AG04450 (cell line): Measurements from ENCODE around the gene CLDN20. TPM values are rescaled to one million over a fixed set of nuclear protein-coding genes. Genes with fewer than 3 reads are reported as not detected.

Experiments
- CTCF ChIA-PET: fragments of 300-600, 350-600 bp; formaldehyde crosslinking; extraction: SDS; loops from one replicate; lab custom pipeline; 2022; ENCODE audit warnings: antibody characterized with exemption, inconsistent platforms; lab: Charles Lee
- POLR2A ChIA-PET: fragments of 350-600 bp; formaldehyde crosslinking; extraction: SDS; loops from one replicate; lab custom pipeline; 2021; ENCODE audit warnings: antibody characterized with exemption, inconsistent platforms; lab: Yijun Ruan, JAX
- DNase-seq: peaks from one replicate; pipeline ENCODE4 v3.0.0-alpha.2; 2011; ENCODE audit warnings: low read depth, low spot score
- H3K27ac ChIP-seq: one replicate; pipeline ENCODE4 v1.5.1; 2012; ENCODE audit warnings: low read depth, low read length, control low read depth
- H3K27me3 ChIP-seq: one replicate; pipeline ENCODE4 v1.6.0; 2012; ENCODE audit warnings: low read length; ENCODE audit not compliant: control insufficient read depth, insufficient read depth
- H3K4me3 ChIP-seq: 2 replicates; pipeline ENCODE4 v1.5.1; 2011; ENCODE audit warnings: mild to moderate bottlenecking, low read depth, low read length, control low read depth
- H3K9me3 ChIP-seq: 2 replicates; pipeline ENCODE4 v1.5.1; 2012; ENCODE audit warnings: low read length; ENCODE audit not compliant: control insufficient read depth, insufficient read depth
- CTCF ChIP-seq: IDR thresholded peaks from 2 replicates; pipeline ENCODE4 v1.5.1; 2011; ENCODE audit warnings: low read depth, low read length, control low read depth, inconsistent platforms
- polyA plus RNA-seq: library from polyadenylated mRNA; depleted of rRNA; stranded (reverse); fragments of >200 nt; gene quantifications from 2 replicates; pipeline ENCODE4 v1.2.3, GENCODE V29; 2011

Gene CLDN20
- polyA plus RNA-seq, 1 experiment: not detected

- Histone ChIP-seq H3K9me3 (no peaks in the 10 kb centered on the region), H3K27ac (no peak overlapping the region), H3K27me3 (no peaks in the 10 kb centered on the region), H3K4me3 (no peak overlapping the region)
- no peak for TF ChIP-seq CTCF
- ChIA-PET CTCF (no interaction called here), POLR2A (no interaction called here)
- DNase-seq: no peak
These were observed 43.9 kb upstream of the CLDN20 start for GRCh38 chr6:155219858-155220301.

DNA sequence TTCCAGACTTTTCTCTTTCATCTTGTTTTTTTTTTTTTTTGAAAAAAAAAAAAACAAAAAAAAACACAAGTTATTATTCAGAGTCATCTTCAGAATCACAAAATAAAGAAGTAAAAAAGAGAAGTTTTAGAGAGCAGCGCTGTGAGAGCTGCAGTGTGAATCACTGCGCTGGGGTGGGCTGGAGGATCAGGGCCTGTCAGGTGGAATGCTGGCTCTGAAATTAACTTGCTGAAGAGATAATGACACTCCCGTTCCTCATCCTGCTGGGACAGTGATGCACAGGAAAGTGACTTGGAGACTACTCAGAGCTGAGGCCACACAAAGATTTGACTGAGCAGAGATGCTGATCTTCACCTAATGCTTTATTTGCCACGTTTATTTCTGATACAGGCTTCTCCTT is 42.7 kb upstream of the CLDN20 start:
- TF ChIP-seq CTCF: no peak
- Histone ChIP-seq H3K9me3 (no peaks in the 10 kb centered on the region), H3K27ac (no peak overlapping the region), H3K4me3 (no peak overlapping the region), H3K27me3 (no peaks in the 10 kb centered on the region)
- ChIA-PET CTCF (interaction anchor here (0.7 kb wide), 1 partner anchor 44 kb away, joined by 4 read pairs; no protein-coding TSS in a partner anchor), POLR2A (no interaction called here)
- DNase-seq: no peak

DNA sequence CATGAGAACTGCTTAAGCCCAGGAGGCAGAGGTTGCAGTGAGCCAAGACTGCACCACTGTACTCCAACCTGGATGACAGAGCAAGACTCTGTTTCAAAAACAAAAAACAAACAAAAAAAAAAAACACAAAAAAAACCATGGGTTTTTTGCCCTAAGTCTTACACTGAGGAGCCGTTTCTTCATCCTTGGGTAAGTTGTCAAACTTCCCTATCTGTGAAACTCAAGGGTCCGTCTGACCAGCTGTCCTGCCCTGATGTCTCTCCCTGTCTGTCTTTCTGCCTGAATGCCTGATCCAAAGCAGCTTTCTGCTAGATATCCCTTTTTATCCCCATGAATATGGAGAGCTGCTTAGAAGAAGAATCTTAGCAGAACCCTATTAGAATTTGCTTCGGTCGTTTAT is 41.3 kb upstream of the CLDN20 start:
- no peak for TF ChIP-seq CTCF
- Histone ChIP-seq H3K4me3 (no peak overlapping the region), H3K9me3 (no peaks in the 10 kb centered on the region), H3K27me3 (no peaks in the 10 kb centered on the region), H3K27ac (no peak overlapping the region)
- ChIA-PET CTCF (interaction anchor here (1.2 kb wide), 2 partner anchors 26 to 45 kb away, joined by 5 to 7 read pairs; no protein-coding TSS in a partner anchor), POLR2A (no interaction called here)
- DNase-seq: no peak

- Histone ChIP-seq H3K4me3 (no peak overlapping the region), H3K9me3 (no peaks in the 10 kb centered on the region; the same call in 1 of the 2 replicates), H3K27me3 (no peaks in the 10 kb centered on the region), H3K27ac (peak overlapping the region; percentile 70)
- CTCF ChIA-PET: interaction anchor here (0.6 to 1.2 kb wide), 2 partner anchors 24 to 356 kb away, joined by 3 to 7 read pairs; no protein-coding TSS in a partner anchor
- DNase-seq: peak; percentile 49
- POLR2A ChIA-PET: interaction anchor here (1.1 kb wide), 1 partner anchor 35 kb away, joined by 3 read pairs; no protein-coding TSS in a partner anchor
- TF ChIP-seq CTCF: no peak
These were observed 40.0 kb upstream of the CLDN20 start for GRCh38 chr6:155223646-155224451.

GRCh38 chr6:155224618-155225017 is 39.2 kb upstream of the CLDN20 start:
- no peaks in the 10 kb centered on the region for H3K27me3 ChIP-seq
- H3K9me3 ChIP-seq: no peaks in the 10 kb centered on the region; the same call in 1 of the 2 replicates
- DNase-seq: no peak
- H3K4me3 ChIP-seq: no peak overlapping the region
- H3K27ac ChIP-seq: peak overlapping the region; percentile 25
- TF ChIP-seq CTCF: no peak
- POLR2A ChIA-PET: interaction anchor here (1.1 kb wide), 1 partner anchor 36 kb away, joined by 3 read pairs; no protein-coding TSS in a partner anchor
- CTCF ChIA-PET: no interaction called here
